Loucy (cell line): ENCODE measurements around the gene PIGK.

ENCODE experiments used
- H2AFZ ChIP-seq: fragments of 200-600 bp; sonication (generic); 2 replicates; pipeline ENCODE4 v1.6.0; 2016; ENCODE audit warnings: antibody characterized with exemption, mild to moderate bottlenecking, low read length, moderate library complexity
- H3F3A ChIP-seq: fragments of 200-600 bp; 2 replicates; pipeline ENCODE4 v1.6.0; 2016; ENCODE audit warnings: antibody characterized with exemption, low read depth, mild to moderate bottlenecking
- H3K27me3 ChIP-seq: fragments of 200-600 bp; sonication (generic); 2 replicates; pipeline ENCODE4 v1.6.1; 2014; ENCODE audit warnings: low read length, mild to moderate bottlenecking; ENCODE audit not compliant: insufficient read depth, poor library complexity, severe bottlenecking
- H3K36me3 ChIP-seq: fragments of 200-600 bp; sonication (generic); 2 replicates; pipeline ENCODE4 v1.6.1; 2016; ENCODE audit warnings: low read length; ENCODE audit not compliant: insufficient read depth
- H3K4me1 ChIP-seq: fragments of 200-600 bp; sonication (generic); 2 replicates; pipeline ENCODE4 v1.5.1; 2014; ENCODE audit warnings: low read length, mild to moderate bottlenecking; ENCODE audit not compliant: insufficient read depth, poor library complexity, severe bottlenecking
- H3K4me2 ChIP-seq: fragments of 200-600 bp; sonication (generic); 2 replicates; pipeline ENCODE4 v1.6.0; 2014; ENCODE audit warnings: antibody characterized with exemption, low read length, low read depth, mild to moderate bottlenecking; ENCODE audit not compliant: poor library complexity, severe bottlenecking
- H3K4me3 ChIP-seq: fragments of 200-600 bp; sonication (generic); 2 replicates; pipeline ENCODE4 v1.5.1; 2014; ENCODE audit warnings: low read length, mild to moderate bottlenecking, mixed read lengths; ENCODE audit not compliant: poor library complexity, severe bottlenecking
- H3K79me2 ChIP-seq: fragments of 200-600 bp; sonication (generic); 2 replicates; pipeline ENCODE4 v1.6.1; 2014; ENCODE audit warnings: low read length; ENCODE audit not compliant: insufficient read depth
- H3K9ac ChIP-seq: fragments of 200-600 bp; sonication (generic); 2 replicates; pipeline ENCODE4 v1.6.0; 2014; ENCODE audit warnings: mild to moderate bottlenecking, low read depth, low read length, moderate library complexity; ENCODE audit not compliant: poor library complexity, severe bottlenecking
- H3K9me2 ChIP-seq: fragments of 200-600 bp; sonication (generic); replicated peaks from 2 replicates; pipeline ENCODE4 v1.6.1; 2016; ENCODE audit warnings: low read depth, low read length, mixed read lengths
- H3K9me3 ChIP-seq: fragments of 200-600 bp; sonication (generic); 2 replicates; pipeline ENCODE4 v1.6.1; 2014; ENCODE audit warnings: mild to moderate bottlenecking, antibody characterized with exemption, low read length, low read depth; ENCODE audit not compliant: insufficient read depth
- H4K20me1 ChIP-seq: fragments of 200-600 bp; sonication (generic); 2 replicates; pipeline ENCODE4 v1.6.0; 2014; ENCODE audit warnings: antibody characterized with exemption, low read length, mild to moderate bottlenecking; ENCODE audit not compliant: insufficient read depth, poor library complexity, severe bottlenecking
- EZH2phosphoT487 ChIP-seq: fragments of 200-600 bp; IDR thresholded peaks from 2 replicates; pipeline ENCODE4 v1.6.1; 2018; ENCODE audit warnings: antibody characterized with exemption, mild to moderate bottlenecking, moderate library complexity, borderline replicate concordance
- TF ChIP-seq, protein P1 (sequence below): fragments of 200-600 bp; sonication (generic); conservative IDR thresholded peaks from 2 replicates; pipeline ENCODE4 v1.5.1; 2014; ENCODE audit warnings: mild to moderate bottlenecking, antibody characterized with exemption, low read length

PIGK gene

DNA sequence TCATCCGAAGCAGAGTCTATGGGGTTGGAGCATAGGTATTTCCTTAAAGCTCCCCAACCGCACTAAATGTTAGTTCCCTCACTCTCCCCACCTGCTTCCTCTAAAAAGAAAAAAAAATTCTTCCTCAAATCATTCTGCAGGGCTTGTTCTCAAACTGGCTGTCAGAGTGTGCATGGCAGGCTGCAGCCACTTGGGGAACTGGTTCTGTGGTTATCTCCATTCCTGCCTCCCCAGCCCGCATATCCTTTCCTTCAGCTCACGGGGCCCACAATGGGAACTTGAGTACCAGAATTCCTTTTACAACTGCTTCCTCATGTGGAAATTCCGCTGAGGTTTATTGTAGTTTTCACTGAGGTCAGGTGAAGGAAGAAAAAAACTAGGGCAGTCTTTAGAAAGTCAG lies 159.2 kb downstream of the PIGK start:
- Histone ChIP-seq H3K9me3 (no peaks in the 10 kb centered on the region), H2AFZ (no peak overlapping the region), H3K4me1 (peaks cover 7% of the 10 kb centered on the region), H3K4me2 (no peak overlapping the region), H3K79me2 (no peaks in the 10 kb centered on the region), H3F3A (no peaks in the 10 kb centered on the region), H3K9me2 (no peaks in the 10 kb centered on the region), H3K9ac (no peak overlapping the region), H3K27me3 (no peaks in the 10 kb centered on the region), H3K36me3 (no peaks in the 10 kb centered on the region), H4K20me1 (no peaks in the 10 kb centered on the region), H3K4me3 (no peak overlapping the region)
- TF ChIP-seq EZH2phosphoT487 = no peak
- TF ChIP-seq, protein P1, sequence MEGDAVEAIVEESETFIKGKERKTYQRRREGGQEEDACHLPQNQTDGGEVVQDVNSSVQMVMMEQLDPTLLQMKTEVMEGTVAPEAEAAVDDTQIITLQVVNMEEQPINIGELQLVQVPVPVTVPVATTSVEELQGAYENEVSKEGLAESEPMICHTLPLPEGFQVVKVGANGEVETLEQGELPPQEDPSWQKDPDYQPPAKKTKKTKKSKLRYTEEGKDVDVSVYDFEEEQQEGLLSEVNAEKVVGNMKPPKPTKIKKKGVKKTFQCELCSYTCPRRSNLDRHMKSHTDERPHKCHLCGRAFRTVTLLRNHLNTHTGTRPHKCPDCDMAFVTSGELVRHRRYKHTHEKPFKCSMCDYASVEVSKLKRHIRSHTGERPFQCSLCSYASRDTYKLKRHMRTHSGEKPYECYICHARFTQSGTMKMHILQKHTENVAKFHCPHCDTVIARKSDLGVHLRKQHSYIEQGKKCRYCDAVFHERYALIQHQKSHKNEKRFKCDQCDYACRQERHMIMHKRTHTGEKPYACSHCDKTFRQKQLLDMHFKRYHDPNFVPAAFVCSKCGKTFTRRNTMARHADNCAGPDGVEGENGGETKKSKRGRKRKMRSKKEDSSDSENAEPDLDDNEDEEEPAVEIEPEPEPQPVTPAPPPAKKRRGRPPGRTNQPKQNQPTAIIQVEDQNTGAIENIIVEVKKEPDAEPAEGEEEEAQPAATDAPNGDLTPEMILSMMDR = no peak

DNA sequence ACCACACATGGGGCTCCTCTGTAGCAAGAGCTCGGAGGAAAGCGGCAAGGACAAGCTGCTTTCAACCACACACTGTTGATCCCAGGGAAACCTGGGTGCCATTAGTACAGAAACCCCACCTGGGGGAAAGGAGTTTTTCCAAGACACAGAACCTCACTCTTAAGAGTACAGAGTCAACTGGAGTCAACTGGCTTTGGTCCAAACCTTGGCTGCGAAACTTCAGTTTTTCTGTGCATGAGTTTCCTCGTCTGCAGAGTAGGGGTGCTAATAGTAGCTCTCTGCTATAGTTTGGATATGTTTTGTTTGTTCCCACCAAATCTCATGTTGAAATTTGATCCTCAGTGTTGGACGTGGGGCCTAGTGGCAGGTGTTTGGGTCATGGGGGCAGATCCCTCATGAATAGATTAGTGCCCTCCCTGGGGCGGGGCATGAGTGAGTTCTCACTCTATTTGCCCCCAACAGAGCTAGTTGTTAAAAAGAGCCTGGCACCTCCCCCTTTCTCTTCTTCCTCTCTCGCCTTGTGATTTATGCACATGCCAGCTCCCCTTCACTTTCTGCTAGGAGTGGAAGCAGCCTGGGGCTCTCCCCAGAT lies 161.1 kb downstream of the PIGK start:
- TF ChIP-seq, protein P1 = no peak
- no peak for TF ChIP-seq EZH2phosphoT487
- H2AFZ ChIP-seq = no peak overlapping the region

DNA sequence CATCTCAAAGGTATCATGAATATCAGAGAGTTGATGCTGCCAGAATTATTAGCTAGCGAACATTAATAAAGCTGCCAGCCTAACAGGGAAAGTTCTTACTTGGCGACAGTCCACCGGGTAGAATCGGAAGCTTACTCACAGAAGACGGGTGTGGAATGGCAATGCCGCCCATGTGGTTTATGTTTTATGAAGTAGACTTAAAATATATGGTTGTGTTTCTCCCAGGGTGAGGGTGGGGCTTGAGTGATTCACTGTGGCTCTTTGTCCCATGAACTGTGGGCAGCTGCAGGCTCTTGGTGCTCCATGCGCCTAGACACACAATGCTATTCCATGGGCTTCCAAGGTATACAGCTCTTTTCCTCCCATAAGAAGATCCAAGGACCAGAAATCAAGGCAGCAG lies 162.7 kb downstream of the PIGK start:
- no peak overlapping the region for H3K9ac ChIP-seq
- no peak overlapping the region for H3K4me2 ChIP-seq
- no peaks in the 10 kb centered on the region for H3K27me3 ChIP-seq
- no peak for TF ChIP-seq EZH2phosphoT487
- TF ChIP-seq, protein P1 = no peak
- H3K79me2 ChIP-seq = no peaks in the 10 kb centered on the region
- no peak overlapping the region for H2AFZ ChIP-seq
- H3K9me2 ChIP-seq = no peaks in the 10 kb centered on the region
- H3K36me3 ChIP-seq = no peaks in the 10 kb centered on the region
- H3F3A ChIP-seq = no peaks in the 10 kb centered on the region
- H3K4me1 ChIP-seq = peaks cover 7% of the 10 kb centered on the region
- H3K4me3 ChIP-seq = no peak overlapping the region
- H3K9me3 ChIP-seq = no peaks in the 10 kb centered on the region
- no peaks in the 10 kb centered on the region for H4K20me1 ChIP-seq

More for the DNA sequence above, 161.1 kb downstream of the PIGK start:
- Histone ChIP-seq H3K4me1 (peaks cover 7% of the 10 kb centered on the region), H3K4me2 (no peak overlapping the region), H4K20me1 (no peaks in the 10 kb centered on the region), H3K36me3 (no peaks in the 10 kb centered on the region), H3K27me3 (no peaks in the 10 kb centered on the region), H3K9me2 (no peaks in the 10 kb centered on the region), H3F3A (no peaks in the 10 kb centered on the region), H3K79me2 (no peaks in the 10 kb centered on the region), H3K9ac (no peak overlapping the region), H3K4me3 (no peak overlapping the region), H3K9me3 (no peaks in the 10 kb centered on the region)
